ENCODE results near the gene SOX11. TPM values are rescaled to one million over a fixed set of nuclear protein-coding genes. Genes with fewer than 3 reads are reported as not detected.

SOX11 gene
- total RNA-seq, 2 experiments from 2014 or later, result not detected

DNA sequence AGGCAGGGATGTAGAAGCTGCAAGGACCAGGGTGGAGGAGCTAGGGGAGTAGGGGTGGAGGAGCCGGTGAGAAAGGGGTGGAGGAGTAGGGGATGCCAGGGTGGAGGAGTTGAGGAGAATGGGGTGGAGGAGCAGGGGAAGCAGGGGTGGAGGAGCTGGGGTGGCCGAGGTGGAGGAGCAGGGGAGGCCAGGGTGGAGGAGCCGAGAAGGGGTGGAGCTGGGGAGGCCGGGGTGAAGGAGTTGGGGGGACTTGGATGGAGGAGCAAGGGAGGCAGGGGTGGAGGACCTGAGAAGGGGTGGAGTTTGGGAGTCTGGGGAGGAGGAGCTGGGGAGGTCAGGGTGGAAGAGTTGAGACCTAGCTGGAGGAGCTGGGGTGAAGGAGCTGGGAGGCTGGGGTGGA lies 13.3 kb downstream of the SOX11 start:
- Mint-ChIP-seq H3K27me3 (peaks cover 25% of the 10 kb centered on the region), H3K4me3 (no peak overlapping the region), H3K9me3 (no peaks in the 10 kb centered on the region), H3K36me3 (ENCODE audit: low read depth) (no peaks in the 10 kb centered on the region), H3K4me1 (ENCODE audit: low read depth) (no peaks in the 10 kb centered on the region), H3K27ac (no peak overlapping the region)
- TF ChIP-seq, protein P1, sequence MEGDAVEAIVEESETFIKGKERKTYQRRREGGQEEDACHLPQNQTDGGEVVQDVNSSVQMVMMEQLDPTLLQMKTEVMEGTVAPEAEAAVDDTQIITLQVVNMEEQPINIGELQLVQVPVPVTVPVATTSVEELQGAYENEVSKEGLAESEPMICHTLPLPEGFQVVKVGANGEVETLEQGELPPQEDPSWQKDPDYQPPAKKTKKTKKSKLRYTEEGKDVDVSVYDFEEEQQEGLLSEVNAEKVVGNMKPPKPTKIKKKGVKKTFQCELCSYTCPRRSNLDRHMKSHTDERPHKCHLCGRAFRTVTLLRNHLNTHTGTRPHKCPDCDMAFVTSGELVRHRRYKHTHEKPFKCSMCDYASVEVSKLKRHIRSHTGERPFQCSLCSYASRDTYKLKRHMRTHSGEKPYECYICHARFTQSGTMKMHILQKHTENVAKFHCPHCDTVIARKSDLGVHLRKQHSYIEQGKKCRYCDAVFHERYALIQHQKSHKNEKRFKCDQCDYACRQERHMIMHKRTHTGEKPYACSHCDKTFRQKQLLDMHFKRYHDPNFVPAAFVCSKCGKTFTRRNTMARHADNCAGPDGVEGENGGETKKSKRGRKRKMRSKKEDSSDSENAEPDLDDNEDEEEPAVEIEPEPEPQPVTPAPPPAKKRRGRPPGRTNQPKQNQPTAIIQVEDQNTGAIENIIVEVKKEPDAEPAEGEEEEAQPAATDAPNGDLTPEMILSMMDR (IDR thresholded peaks at IDR 0.05), result no peak
- Histone ChIP-seq H3K36me3 (ENCODE audit: insufficient read depth, low read length) (no peaks in the 10 kb centered on the region), H3K27me3 (ENCODE audit: control insufficient read depth in 1 of 2, insufficient read depth in 2 of 2, low read length in 2 of 2) (peaks cover 0 to 5% of the 10 kb centered on the region in 2 experiments), H3K9me3 (ENCODE audit: control insufficient read depth in 1 of 2, insufficient read depth in 1 of 2, low read length in 2 of 2) (peaks cover 0 to 27% of the 10 kb centered on the region in 2 experiments), H3K27ac (ENCODE audit: low read depth in 1 of 2, low read length in 2 of 2) (no peak overlapping the region), H3K4me3 (ENCODE audit: low read length) (no peak overlapping the region), H3K4me1 (ENCODE audit: insufficient read depth, low read length) (no peaks in the 10 kb centered on the region)
- ChIA-PET POLR2A (no interaction called here), CTCF (no interaction called here)
- ATAC-seq (ENCODE audit: poor library complexity), result no peak
- no peak for DNase-seq
- intact Hi-C loops (cut with DNase I, micrococcal nuclease), result no loop called here

DNA sequence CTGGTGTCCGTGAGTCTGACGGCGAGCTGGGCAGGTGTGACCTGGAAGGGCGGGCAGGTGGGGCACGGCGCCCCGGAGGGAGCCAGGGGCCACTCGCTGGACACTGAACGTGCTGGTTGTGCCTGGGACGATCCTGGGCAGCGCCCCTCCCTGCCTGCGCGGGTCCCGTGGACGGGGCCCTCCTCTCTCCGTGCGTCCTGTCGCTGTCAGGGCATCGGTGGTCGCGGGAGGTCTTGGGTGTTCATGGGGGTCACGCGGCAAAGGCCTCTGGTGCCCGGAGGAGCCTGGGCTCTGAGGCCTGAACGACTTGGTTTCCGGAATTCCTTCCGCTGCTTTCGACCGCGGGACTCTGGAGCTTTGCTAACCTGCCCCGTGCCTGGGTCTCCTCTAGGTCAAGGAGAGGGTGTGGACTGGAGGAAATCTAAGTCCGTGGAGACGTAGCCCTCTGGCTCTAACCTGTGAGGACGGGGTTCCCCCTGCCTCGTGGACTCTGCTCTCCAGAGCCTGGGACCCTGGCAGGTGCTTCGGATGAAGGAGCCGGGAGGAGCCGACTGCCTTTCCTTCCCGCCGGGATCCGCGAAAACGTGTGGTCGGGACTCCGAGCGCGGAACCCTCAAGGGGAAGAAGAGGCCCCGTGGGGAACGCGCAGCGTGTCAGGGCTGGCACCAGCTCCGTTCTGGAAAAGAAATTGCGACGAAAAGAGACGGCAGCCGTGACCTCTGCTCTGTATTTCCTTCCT lies 14.7 kb downstream of the SOX11 start:
- Histone ChIP-seq H3K4me3 (ENCODE audit: low read length) (no peak overlapping the region), H3K9me3 (ENCODE audit: control insufficient read depth in 1 of 2, insufficient read depth in 1 of 2, low read length in 2 of 2) (peaks cover 0 to 27% of the 10 kb centered on the region in 2 experiments), H3K4me1 (ENCODE audit: insufficient read depth, low read length) (no peaks in the 10 kb centered on the region), H3K27ac (ENCODE audit: low read depth in 1 of 2, low read length in 2 of 2) (no peak overlapping the region), H3K27me3 (ENCODE audit: control insufficient read depth in 1 of 2, insufficient read depth in 2 of 2, low read length in 2 of 2) (no peaks in the 10 kb centered on the region), H3K36me3 (ENCODE audit: insufficient read depth, low read length) (no peaks in the 10 kb centered on the region)
- CTCF ChIA-PET, result no interaction called here
- Mint-ChIP-seq H3K36me3 (ENCODE audit: low read depth) (no peaks in the 10 kb centered on the region), H3K4me1 (ENCODE audit: low read depth) (no peaks in the 10 kb centered on the region), H3K27ac (no peak overlapping the region), H3K4me3 (no peak overlapping the region), H3K27me3 (peaks cover 11% of the 10 kb centered on the region), H3K9me3 (no peaks in the 10 kb centered on the region)
- intact Hi-C loops (cut with DNase I, micrococcal nuclease), result no loop called here
- no peak for DNase-seq
- no peak for ATAC-seq (ENCODE audit: poor library complexity)
- POLR2A ChIA-PET, result no interaction called here
- TF ChIP-seq, protein P1 (IDR thresholded peaks at IDR 0.05), result no peak

DNA sequence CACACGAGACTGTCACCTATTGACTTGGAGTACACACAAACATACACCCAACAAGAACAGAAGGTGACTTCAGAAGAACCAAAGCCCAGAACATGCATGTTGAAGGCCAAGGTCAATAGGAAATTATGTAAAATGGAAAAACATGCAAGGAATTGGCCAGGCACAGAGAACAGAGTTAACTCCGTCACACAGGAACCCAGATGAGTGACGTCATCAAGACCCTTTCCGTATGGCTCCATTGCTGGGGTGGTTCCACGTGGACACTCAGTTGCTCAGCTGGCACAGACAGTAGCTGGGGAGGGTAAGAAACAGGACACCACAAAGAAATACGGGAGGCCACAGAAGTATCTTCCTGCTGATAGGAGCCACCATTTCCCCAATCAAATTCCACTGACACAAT lies 18.4 kb downstream of the SOX11 start:
- DNase-seq (no peak), ATAC-seq (ENCODE audit: poor library complexity) (no peak)
- Mint-ChIP-seq H3K36me3 (ENCODE audit: low read depth) (no peaks in the 10 kb centered on the region), H3K27me3 (peaks cover 5% of the 10 kb centered on the region), H3K27ac (no peak overlapping the region), H3K4me3 (no peak overlapping the region), H3K9me3 (no peaks in the 10 kb centered on the region), H3K4me1 (ENCODE audit: low read depth) (no peaks in the 10 kb centered on the region)
- TF ChIP-seq, protein P1 (IDR thresholded peaks at IDR 0.05), result no peak
- intact Hi-C loops (cut with DNase I, micrococcal nuclease), result no loop called here
- ChIA-PET POLR2A (no interaction called here), CTCF (no interaction called here)
- Histone ChIP-seq H3K4me1 (ENCODE audit: insufficient read depth, low read length) (no peaks in the 10 kb centered on the region), H3K9me3 (ENCODE audit: control insufficient read depth in 1 of 2, insufficient read depth in 1 of 2, low read length in 2 of 2) (peaks cover 0 to 20% of the 10 kb centered on the region in 2 experiments), H3K27me3 (ENCODE audit: control insufficient read depth in 1 of 2, insufficient read depth in 2 of 2, low read length in 2 of 2) (no peaks in the 10 kb centered on the region), H3K27ac (ENCODE audit: low read depth in 1 of 2, low read length in 2 of 2) (no peak overlapping the region), H3K4me3 (ENCODE audit: low read length) (no peak overlapping the region), H3K36me3 (ENCODE audit: insufficient read depth, low read length) (no peaks in the 10 kb centered on the region)
